NT2/D1 (cell line): ENCODE results near the gene FGFR3.

Source experiments
- SUZ12 ChIP-seq: IDR thresholded peaks from 2 replicates; pipeline ENCODE4 v1.6.1; 2011; ENCODE audit not compliant: insufficient read length, insufficient read depth; ENCODE audit errors: extremely low read depth
- YY1 ChIP-seq: IDR thresholded peaks from 2 replicates; pipeline ENCODE4 v1.6.1; 2011; ENCODE audit not compliant: insufficient read length, insufficient read depth
- ZNF274 ChIP-seq: IDR thresholded peaks from 2 replicates; pipeline ENCODE4 v1.6.1; 2011; ENCODE audit warnings: mild to moderate bottlenecking, low read depth, low read length

DNA sequence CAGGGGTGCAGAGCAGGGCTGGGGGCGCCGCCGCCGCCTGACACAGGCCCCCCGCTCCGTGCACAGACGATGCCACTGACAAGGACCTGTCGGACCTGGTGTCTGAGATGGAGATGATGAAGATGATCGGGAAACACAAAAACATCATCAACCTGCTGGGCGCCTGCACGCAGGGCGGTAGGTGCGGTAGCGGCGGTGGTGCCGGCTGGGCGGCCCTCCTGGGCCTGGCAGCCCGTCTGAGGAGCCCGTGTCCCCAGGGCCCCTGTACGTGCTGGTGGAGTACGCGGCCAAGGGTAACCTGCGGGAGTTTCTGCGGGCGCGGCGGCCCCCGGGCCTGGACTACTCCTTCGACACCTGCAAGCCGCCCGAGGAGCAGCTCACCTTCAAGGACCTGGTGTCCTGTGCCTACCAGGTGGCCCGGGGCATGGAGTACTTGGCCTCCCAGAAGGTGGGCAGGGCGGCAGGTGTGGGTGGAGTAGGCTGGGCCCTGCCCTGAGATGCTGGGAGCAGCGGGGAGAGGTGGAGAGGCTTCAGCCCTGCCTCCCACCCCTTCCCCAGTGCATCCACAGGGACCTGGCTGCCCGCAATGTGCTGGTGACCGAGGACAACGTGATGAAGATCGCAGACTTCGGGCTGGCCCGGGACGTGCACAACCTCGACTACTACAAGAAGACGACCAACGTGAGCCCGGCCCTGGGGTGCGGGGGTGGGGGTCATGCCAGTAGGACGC, 12.6 kb downstream of the FGFR3 start:
- TF ChIP-seq SUZ12, result no peak
- no peak for TF ChIP-seq YY1
- no peak for TF ChIP-seq ZNF274
